GM12878 (cell line): ENCODE results near the gene RPL19. TPM values are rescaled to one million over a fixed set of nuclear protein-coding genes. Genes with fewer than 3 reads are reported as not detected.

ENCODE experiments used
- ATAC-seq: fragments of 200-7000 bp; cut with Tn5 transposase; 3 replicates; pipeline ENCODE4 v1.9.1; 2020; ENCODE audit warnings: mild to moderate bottlenecking, moderate library complexity
- BruUV-seq: library from RNA; stranded (reverse); fragments of 400-500 nt; replicated peaks from 2 replicates; lab custom pipeline; 2021; lab: Mats Ljungman, UMichigan
- CTCF ChIA-PET: fragments of 300-600 bp; sonication (Branson Sonifier 250); formaldehyde crosslinking; extraction: SDS; loops from one replicate; lab custom pipeline; 2021; ENCODE audit warnings: inconsistent platforms; lab: Yijun Ruan, JAX
- POLR2A ChIA-PET: fragments of 350-600 bp; formaldehyde crosslinking; extraction: SDS; loops from one replicate; lab custom pipeline; 2021; ENCODE audit warnings: inconsistent platforms; lab: Charles Lee
- RAD21 ChIA-PET: fragments of 300-600 bp; sonication (Branson Sonifier 250); formaldehyde crosslinking; loops from one replicate; lab custom pipeline; 2023; ENCODE audit warnings: antibody characterized with exemption; ENCODE audit not compliant: unreplicated experiment; lab: Charles Lee
- SMC1A ChIA-PET: fragments of 300-600 bp; sonication (Branson Sonifier 250); formaldehyde crosslinking; loops from one replicate; lab custom pipeline; 2023; ENCODE audit not compliant: unreplicated experiment, uncharacterized antibody; lab: Charles Lee
- DNase-seq: peaks from one replicate; pipeline ENCODE4 v3.0.0-alpha.2; 2011; ENCODE audit warnings: low read depth, low spot score
- FAIRE-seq: peaks from 3 replicates; lab custom pipeline; 2011; peaks lifted over from hg19 to GRCh38; lab: Jason Lieb, UNC
- H2AFZ ChIP-seq: 2 replicates; pipeline ENCODE4 v1.6.0; 2011; ENCODE audit warnings: low read depth, low read length, control low read depth; ENCODE audit not compliant: control insufficient read depth
- H3K27ac ChIP-seq: 2 replicates; pipeline ENCODE4 v1.5.1; 2011; ENCODE audit warnings: control low read depth; ENCODE audit not compliant: control insufficient read depth, insufficient read depth
- H3K27me3 ChIP-seq, 2 experiments: replicated peaks in 1 of 2; 2 replicates each; pipeline versions ENCODE4 v1.6.0 to v1.6.1; 2011; ENCODE audit warnings: low read length in 1 of 2; ENCODE audit not compliant: control insufficient read depth in 2 of 2, insufficient read depth in 2 of 2
- H3K36me3 ChIP-seq, 2 experiments: 2 replicates each; pipeline ENCODE4 v1.5.1; 2011; ENCODE audit warnings: low read length in 1 of 2; ENCODE audit not compliant: control insufficient read depth in 2 of 2, insufficient read depth in 2 of 2
- H3K4me1 ChIP-seq: 2 replicates; pipeline ENCODE4 v1.6.1; 2011; ENCODE audit warnings: mild to moderate bottlenecking, low read length, moderate library complexity, mixed read lengths; ENCODE audit not compliant: control insufficient read depth, insufficient read depth
- H3K4me2 ChIP-seq: 2 replicates; pipeline ENCODE4 v1.6.0; 2011; ENCODE audit warnings: control low read depth; ENCODE audit not compliant: control insufficient read depth, insufficient read depth
- H3K4me3 ChIP-seq: fragments of 200-600 bp; sonication (generic); 2 replicates; pipeline ENCODE4 v1.5.1; 2016
- H3K79me2 ChIP-seq: 2 replicates; pipeline ENCODE4 v1.6.0; 2011; ENCODE audit warnings: low read length; ENCODE audit not compliant: control insufficient read depth, insufficient read depth
- H3K9ac ChIP-seq: 2 replicates; pipeline ENCODE4 v1.8.0; 2011; ENCODE audit warnings: low read length, control low read depth, mixed read lengths; ENCODE audit not compliant: control insufficient read depth, insufficient read depth
- H3K9me3 ChIP-seq: replicated peaks from 3 replicates; pipeline ENCODE4 v1.5.1; 2011; ENCODE audit warnings: mild to moderate bottlenecking, low read length; ENCODE audit not compliant: control insufficient read depth, insufficient read depth
- H4K20me1 ChIP-seq: 2 replicates; pipeline ENCODE4 v1.6.0; 2011; ENCODE audit not compliant: control insufficient read depth, insufficient read depth
- BHLHE40 ChIP-seq, 2 experiments: fragments of 450-650 bp in 1 of 2; IDR thresholded peaks; 2 replicates each; pipeline ENCODE4 v1.6.1; 2011 to 2017; ENCODE audit warnings: low read depth in 2 of 2, borderline replicate concordance in 1 of 2, improper control_type of control experiment in 1 of 2, low read length in 1 of 2, mild to moderate bottlenecking in 1 of 2
- GABPA ChIP-seq: IDR thresholded peaks from 2 replicates; pipeline ENCODE4 v1.6.1; 2014; ENCODE audit warnings: antibody characterized with exemption, low read depth, mild to moderate bottlenecking, inconsistent platforms
- MEF2A ChIP-seq: IDR thresholded peaks from 2 replicates; pipeline ENCODE4 v1.6.1; 2011; ENCODE audit warnings: low read depth, mild to moderate bottlenecking, low read length, moderate library complexity; ENCODE audit not compliant: insufficient read depth
- PAX5 ChIP-seq: IDR thresholded peaks from 2 replicates; pipeline ENCODE4 v1.6.1; 2011; ENCODE audit warnings: low read depth, low read length, borderline replicate concordance
- PAX8 ChIP-seq: fragments of 450-650 bp; IDR thresholded peaks from 2 replicates; pipeline ENCODE4 v1.6.1; 2017; ENCODE audit warnings: mild to moderate bottlenecking, moderate library complexity
- RAD21 ChIP-seq: IDR thresholded peaks from 2 replicates; pipeline ENCODE4 v1.6.1; 2011; ENCODE audit warnings: mild to moderate bottlenecking, low read depth, low read length, moderate library complexity; ENCODE audit not compliant: insufficient read depth
- RELB ChIP-seq: fragments of 450-650 bp; IDR thresholded peaks from 2 replicates; pipeline ENCODE4 v1.6.1; 2017; ENCODE audit warnings: low read depth, mild to moderate bottlenecking, moderate library complexity
- ZBTB4 ChIP-seq: fragments of 450-650 bp; formaldehyde crosslinking; IDR thresholded peaks from 2 replicates; pipeline ENCODE4 v1.4.0; 2022; ENCODE audit warnings: mild to moderate bottlenecking, moderate library complexity
- WGBS: methylation state at CpG from one replicate; pipeline ENCODE4 v1.1.6; 2016; ENCODE audit warnings: low lambda C conversion rate; ENCODE audit not compliant: insufficient replicate concordance, insufficient coverage; ENCODE audit errors: missing lambda C conversion rate; 5-methylcytosine and 5-hydroxymethylcytosine counted together
- in situ Hi-C: fragments of 300-500 bp; cut with MboI; formaldehyde crosslinking; loops from 9 replicates; pipeline ENCODE4 v1.14.3; 2018; ENCODE audit warnings: mixed read lengths
- intact Hi-C: fragments of 100-400 bp; cut with micrococcal nuclease; formaldehyde crosslinking; loops from one replicate; pipeline ENCODE4 v1.14.2; 2022; ENCODE audit not compliant: unreplicated experiment
- polyA plus RNA-seq, 11 experiments: library from polyadenylated mRNA; depleted of rRNA in 4 of 11; unstranded in 6 of 11; stranded (reverse) in 5 of 11; fragments of >200 nt; fragmentation: Nextera tagmentation in 4 of 11; fragmentation: Illumina TruSeq in 1 of 11; extraction: Ambion mirVana in 4 of 11; extraction: Trizol in 1 of 11; gene quantifications; 1 replicate in 1 of 11; 2 replicates in 10 of 11; pipeline versions ENCODE4 v1.2.1 to v1.2.3, GENCODE V29; 2011 to 2016; ENCODE audit warnings: inconsistent platforms in 2 of 11, missing spikeins in 2 of 11, low read depth in 1 of 11
- total RNA-seq, 4 experiments: library from RNA; depleted of rRNA in 3 of 4; stranded (reverse); fragments of >200 nt in 3 of 4; fragmentation: Illumina TruSeq in 1 of 4; extraction: Trizol in 1 of 4; gene quantifications; 2 replicates each; pipeline versions ENCODE4 v1.2.1 to v1.2.3, GENCODE V29; 2013 to 2021

Gene RPL19
- total and polyA plus RNA-seq, 10 of the 15 experiments (the other 5 are each of a cell fraction or from before 2014, with no cell fraction given): 1,862 to 5,536 (median 3,836) TPM

GRCh38 chr17:39183045-39183444, 17.0 kb upstream of the RPL19 start:
- Histone ChIP-seq H3K4me1 (no peaks in the 10 kb centered on the region), H3K9me3 (no peaks in the 10 kb centered on the region), H3K4me3 (no peak overlapping the region), H3K9ac (no peak overlapping the region), H3K79me2 (no peaks in the 10 kb centered on the region)
- CTCF ChIA-PET: interaction anchor here (1.6 kb wide), 3 partner anchors 8 to 62 kb away, joined by 9 to 12 read pairs (median 9); partner anchors contain the start of gene ARL5C
- DNase-seq (no peak), ATAC-seq (no peak)
- POLR2A ChIA-PET: no interaction called here
- no TSS peak for BruUV-seq
- TF ChIP-seq PAX5 (no peak), RELB (no peak), MEF2A (no peak), PAX8 (no peak), RAD21 (no peak), ZBTB4 (CRISPR knock-in tag) (no peak), GABPA (no peak), BHLHE40 (IDR thresholded peaks at IDR 0.05; ENCODE audit: borderline replicate concordance in 1 of 2, low read depth in 2 of 2, low read length in 1 of 2) (no peak)
- TF ChIP-seq, all 136 proteins: peak for 0
- 83% methylated on average over 5 of the region's 5 CpGs for WGBS
- no peaks in the 10 kb centered on the region for H3K27me3 ChIP-seq
- ChIA-PET RAD21 (no interaction called here), SMC1A (interaction anchor here (1.1 kb wide), 1 partner anchor 12 kb away, joined by 5 read pairs; no protein-coding TSS in a partner anchor)
- no peak overlapping the region for H2AFZ ChIP-seq
- no peaks in the 10 kb centered on the region for H4K20me1 ChIP-seq
- intact Hi-C loops (no loop called here), in situ Hi-C loops (no loop called here)
- H3K27ac ChIP-seq: no peak overlapping the region
- H3K36me3 ChIP-seq: peaks cover 5 to 14% of the 10 kb centered on the region in 2 experiments; a peak in 3 of 4 replicates
- H3K4me2 ChIP-seq: no peak overlapping the region
- no peak for FAIRE-seq
